Measurements from ENCODE around the gene CZIB. TPM values are rescaled to one million over a fixed set of nuclear protein-coding genes. Genes with fewer than 3 reads are reported as not detected.

CZIB gene
- total and polyA plus RNA-seq, 2 of the 13 experiments (the other 11 are each of a cell fraction or from before 2014, with no cell fraction given): 49.2 to 67.0 TPM

Other genes with a start within 250 kb of the CZIB start
- gene PODN, start 158.4 kb downstream of the CZIB start, total RNA-seq (2016; rRNA removed; fragmentation: Illumina TruSeq; extraction: Trizol): not detected in 2 replicates
- 0.10 and 0.13 TPM in 2 replicates for gene PODN, start 158.4 kb downstream of the CZIB start, polyA plus RNA-seq (2011; rRNA removed)
- 0.04 TPM in 1 of 2 replicates, not detected in the other for gene SLC1A7, start 78.0 kb downstream of the CZIB start, total RNA-seq (2016; rRNA removed; fragmentation: Illumina TruSeq; extraction: Trizol)
- gene SLC1A7, start 78.0 kb downstream of the CZIB start, polyA plus RNA-seq (2011; rRNA removed): 2.0 and 4.8 TPM in 2 replicates
- gene CPT2, start 23.8 kb downstream of the CZIB start, total RNA-seq (2016; rRNA removed; fragmentation: Illumina TruSeq; extraction: Trizol): 14.1 and 14.6 TPM in 2 replicates
- 12.6 and 16.0 TPM in 2 replicates for gene CPT2, start 23.8 kb downstream of the CZIB start, polyA plus RNA-seq (2011; rRNA removed)
- 87.0 and 145 TPM in 2 replicates for gene MAGOH, start 17.9 kb upstream of the CZIB start, total RNA-seq (2016; rRNA removed; fragmentation: Illumina TruSeq; extraction: Trizol)
- 22.9 and 24.1 TPM in 2 replicates for gene MAGOH, start 17.9 kb upstream of the CZIB start, polyA plus RNA-seq (2011; rRNA removed)
- gene LRP8, start 107.4 kb upstream of the CZIB start, total RNA-seq (2016; rRNA removed; fragmentation: Illumina TruSeq; extraction: Trizol): 7.7 and 17.4 TPM in 2 replicates
- 17.3 and 20.6 TPM in 2 replicates for gene LRP8, start 107.4 kb upstream of the CZIB start, polyA plus RNA-seq (2011; rRNA removed)
- gene DMRTB1, start 238.8 kb upstream of the CZIB start, total RNA-seq (2016; rRNA removed; fragmentation: Illumina TruSeq; extraction: Trizol): not detected in 2 replicates
- gene DMRTB1, start 238.8 kb upstream of the CZIB start, polyA plus RNA-seq (2011; rRNA removed): not detected in 2 replicates

Measured in HepG2 (cell line).